K562 (cell line): ENCODE measurements around the gene TMEM222. TPM values are rescaled to one million over a fixed set of nuclear protein-coding genes. Genes with fewer than 3 reads are reported as not detected.
A peak's percentile ranks its signal among the peaks of the same experiment; 100 is the strongest.

Source experiments
- ELF2 ChIP-seq: fragments of 250-450 bp; sonication (Bioruptor Pico); IDR thresholded peaks from 2 replicates; pipeline ENCODE4 v1.5.0; 2021; ENCODE audit warnings: mild to moderate bottlenecking
- ETV1 ChIP-seq: fragments of 450-650 bp; conservative IDR thresholded peaks from 2 replicates; pipeline ENCODE4 v1.6.1; 2016; ENCODE audit warnings: missing genetic modification characterization, control low read depth, low read depth, missing compliant biosample characterization
- FOXJ3 ChIP-seq: sonication (generic); formaldehyde crosslinking; IDR thresholded peaks from 2 replicates; pipeline ENCODE4 v1.4.0; 2020; ENCODE audit warnings: mild to moderate bottlenecking, missing genetic modification reagents
- HDAC6 ChIP-seq: IDR thresholded peaks from 2 replicates; pipeline ENCODE4 v1.6.1; 2012; ENCODE audit warnings: low read depth, mild to moderate bottlenecking, control low read depth, inconsistent platforms, low read length, moderate library complexity
- HINFP ChIP-seq: fragments of 450-650 bp; conservative IDR thresholded peaks from 2 replicates; pipeline ENCODE4 v1.6.1; 2016; ENCODE audit warnings: missing genetic modification characterization, low read depth, mild to moderate bottlenecking, control low read depth, missing compliant biosample characterization
- KDM1A ChIP-seq, 2 experiments: fragments of 450-650 bp; IDR thresholded peaks; 2 replicates each; pipeline ENCODE4 v1.6.1; 2016; ENCODE audit warnings: mild to moderate bottlenecking in 2 of 2
- MBD2 ChIP-seq: sonication (generic); IDR thresholded peaks from 2 replicates; pipeline ENCODE4 v1.6.1; 2016; ENCODE audit warnings: low read depth, borderline replicate concordance
- MLX ChIP-seq, 2 experiments: fragments of 450-650 bp in 1 of 2; sonication (generic) in 1 of 2; formaldehyde crosslinking; conservative IDR thresholded peaks; 2 replicates each; pipeline versions ENCODE4 v1.4.0 to v1.8.1; 2020 to 2022; ENCODE audit warnings: mild to moderate bottlenecking in 1 of 2, missing genetic modification reagents in 1 of 2
- OTX1 ChIP-seq: fragments of 450-650 bp; formaldehyde crosslinking; IDR thresholded peaks from 2 replicates; pipeline ENCODE4 v1.4.0; 2022; ENCODE audit warnings: mild to moderate bottlenecking
- PHB2 ChIP-seq: fragments of 450-650 bp; IDR thresholded peaks from 2 replicates; pipeline ENCODE4 v1.6.1; 2017; ENCODE audit warnings: low read depth
- PHF20 ChIP-seq: fragments of 450-650 bp; IDR thresholded peaks from 2 replicates; pipeline ENCODE4 v1.6.1; 2018; ENCODE audit not compliant: partially characterized antibody
- POLR2G ChIP-seq: fragments of 200-400 bp; formaldehyde crosslinking; IDR thresholded peaks from 2 replicates; pipeline ENCODE4 v1.6.1; 2017; ENCODE audit warnings: low read depth, mild to moderate bottlenecking, antibody characterized with exemption, low read length, moderate library complexity
- RBFOX2 ChIP-seq: fragments of 200-400 bp; formaldehyde crosslinking; IDR thresholded peaks from 2 replicates; pipeline ENCODE4 v1.6.1; 2017; ENCODE audit warnings: low read depth, mild to moderate bottlenecking, low read length, moderate library complexity
- SRF ChIP-seq, 2 experiments: fragments of 250-450, 450-650 bp in 1 of 2; sonication (Bioruptor Pico) in 1 of 2; sonication (generic) in 1 of 2; formaldehyde crosslinking; IDR thresholded peaks; 2 replicates each; pipeline versions ENCODE4 v1.5.0 to v1.5.1; 2020 to 2022; ENCODE audit warnings: mild to moderate bottlenecking in 1 of 2, missing genetic modification reagents in 1 of 2
- SRSF1 ChIP-seq: fragments of 200-400 bp; formaldehyde crosslinking; IDR thresholded peaks from 2 replicates; pipeline ENCODE4 v1.6.1; 2017; ENCODE audit warnings: mild to moderate bottlenecking, low read depth, low read length, moderate library complexity
- SRSF3 ChIP-seq: fragments of 200-400 bp; formaldehyde crosslinking; IDR thresholded peaks from 2 replicates; pipeline ENCODE4 v1.6.1; 2016; ENCODE audit warnings: mild to moderate bottlenecking, low read length, moderate library complexity; ENCODE audit not compliant: insufficient read depth
- YY1 ChIP-seq, 3 experiments: IDR thresholded peaks; 2 replicates each; pipeline ENCODE4 v1.6.1; 2011; ENCODE audit warnings: low read length in 2 of 3, mild to moderate bottlenecking in 2 of 3, moderate library complexity in 2 of 3, borderline replicate concordance in 1 of 3, control low read depth in 1 of 3, low read depth in 1 of 3; ENCODE audit not compliant: insufficient read depth in 3 of 3, insufficient replicate concordance in 2 of 3, control insufficient read depth in 1 of 3, insufficient read length in 1 of 3; ENCODE audit errors: extremely low read depth in 1 of 3
- ZNF263 ChIP-seq: sonication (generic); formaldehyde crosslinking; IDR thresholded peaks from 2 replicates; pipeline ENCODE4 v1.8.0; 2022; ENCODE audit warnings: mild to moderate bottlenecking, missing genetic modification reagents, borderline replicate concordance
- ZNF609 ChIP-seq: sonication (generic); formaldehyde crosslinking; IDR thresholded peaks from 2 replicates; pipeline ENCODE4 v1.8.1; 2023; ENCODE audit warnings: missing genetic modification reagents, mild to moderate bottlenecking, borderline replicate concordance
- ZNF766 ChIP-seq: fragments of 200-800 bp; sonication (Bioruptor generic); conservative IDR thresholded peaks from 2 replicates; pipeline ENCODE4 v1.6.1; 2016; ENCODE audit warnings: missing genetic modification characterization, missing compliant biosample characterization
- polyA plus RNA-seq, 8 experiments: library from polyadenylated mRNA; depleted of rRNA in 4 of 8; stranded (reverse) in 5 of 8; unstranded in 3 of 8; fragments of >200 nt; fragmentation: Nextera tagmentation in 2 of 8; fragmentation: Illumina TruSeq in 1 of 8; extraction: Ambion mirVana in 2 of 8; extraction: Trizol in 1 of 8; gene quantifications; 2 replicates each; pipeline versions ENCODE4 v1.2.1 to v1.2.3, GENCODE V29; 2011 to 2014; ENCODE audit warnings: inconsistent platforms in 1 of 8, missing spikeins in 1 of 8
- total RNA-seq, 7 experiments: library from RNA; depleted of rRNA in 6 of 7; stranded (reverse); fragments of >200 nt in 6 of 7; fragmentation: Illumina TruSeq in 2 of 7; extraction: Trizol in 2 of 7; gene quantifications; 2 replicates each; pipeline versions ENCODE4 v1.2.1 to v1.2.3, GENCODE V29; 2011 to 2021; ENCODE audit warnings: low replicate concordance in 1 of 7

Gene TMEM222
- total and polyA plus RNA-seq, 9 of the 15 experiments (the other 6 are each of a cell fraction or from before 2014, with no cell fraction given): 6.9 to 48.0 (median 32.8) TPM

- TF ChIP-seq OTX1 (CRISPR knock-in tag): no peak
- peak; percentile 90 for TF ChIP-seq ETV1
- TF ChIP-seq KDM1A (IDR thresholded peaks at IDR 0.05): no peak
- TF ChIP-seq ZNF766 (CRISPR knock-in tag): no peak
- no peak for TF ChIP-seq SRSF1
- peak; percentile 65 for TF ChIP-seq PHF20
- no peak for TF ChIP-seq SRF (CRISPR knock-in tag; IDR thresholded peaks at IDR 0.05)
- no peak for TF ChIP-seq HDAC6
- no peak for TF ChIP-seq ZNF263 (CRISPR knock-in tag)
- no peak for TF ChIP-seq FOXJ3 (CRISPR knock-in tag)
- TF ChIP-seq YY1 (IDR thresholded peaks at IDR 0.05; ENCODE audit: borderline replicate concordance in 1 of 3, control insufficient read depth in 1 of 3, extremely low read depth in 1 of 3, insufficient read depth in 3 of 3, insufficient read length in 1 of 3, insufficient replicate concordance in 2 of 3, low read depth in 1 of 3, low read length in 2 of 3): peak in 1 of 3 experiments; percentile 79
- TF ChIP-seq POLR2G: no peak
- TF ChIP-seq ZNF609 (CRISPR knock-in tag): no peak
- no peak for TF ChIP-seq SRSF3
- TF ChIP-seq HINFP (tag): no peak
- no peak for TF ChIP-seq MLX (CRISPR knock-in tag; conservative IDR thresholded peaks at IDR 0.05)
- TF ChIP-seq MBD2: no peak; the same call in 1 of the 2 replicates
- no peak for TF ChIP-seq PHB2
- no peak for TF ChIP-seq ELF2
- TF ChIP-seq RBFOX2: no peak
Measured at GRCh38 chr1:27365372-27366112, 43.6 kb downstream of the TMEM222 start (continued).
